Left colon (tissue), 2 donors: ENCODE data around the gene ADAMTS2. TPM values are rescaled to one million over a fixed set of nuclear protein-coding genes. Genes with fewer than 3 reads are reported as not detected.
A peak's percentile ranks its signal among the peaks of the same experiment; 100 is the strongest.

Source experiments
- ATAC-seq: fragments of 200-7000 bp; cut with Tn5 transposase; one replicate; pipeline ENCODE4 v1.9.1; 2020; ENCODE audit warnings: mild to moderate bottlenecking, moderate library complexity
- DNase-seq, 2 donors: peaks; one replicate each; pipeline ENCODE4 v3.0.0-alpha.2; 2020
- intact Hi-C, 2 donors: fragments of 100-400 bp; cut with DNase I in 1 of 2; cut with micrococcal nuclease in 1 of 2; formaldehyde crosslinking; loops; one replicate each; pipeline versions ENCODE4 v1.11.2 to v1.14.0; 2022; cut with DNase I, micrococcal nuclease
- long read RNA-seq: library from polyadenylated mRNA; unstranded; transcript quantifications from one replicate; pipeline ENCODE4 v2.0.0, GENCODE V29; 2021
- total RNA-seq, 2 donors: library from RNA; stranded (reverse); fragmentation: NEBNext Ultra II Directional; extraction: Animal tissue kit (Norgen Biotek cat#: 25700); gene quantifications; one replicate each; pipeline ENCODE4 v1.2.1, GENCODE V29; 2021
- donor health status: DM: no; HTN: no; CAD: no.
- donor health status: DM: yes; HTN: yes; CAD: no.

The ADAMTS2 gene
- 1 to 10 TPM; 2.6 to 4.4 TPM for total RNA-seq
- long read RNA-seq, partial matches to known transcripts: 3 of 3 reads
- long read RNA-seq, other reads (novel, unspliced or antisense): 0 of 3 reads

- ATAC-seq: no peak
- DNase-seq: peak in 1 of 2 donors; percentile 39
- intact Hi-C loops: loop anchor here in 1 of 2 donors (10.0 kb wide), 1 partner anchor 181 kb away; no protein-coding TSS in a partner anchor
Observed at GRCh38 chr5:179345433-179346321, at the start of gene ADAMTS2. Gene ADAMTS2 (minus strand): TSS chr5:179345461. CDS start chr5:179345328, 133 bp downstream.

GRCh38 chr5:179393078-179393477, 47.8 kb upstream of the ADAMTS2 start:
- intact Hi-C loops: no loop called here
- no peak for ATAC-seq
- no peak for DNase-seq

GRCh38 chr5:179387151-179388110, 42.2 kb upstream of the ADAMTS2 start:
- intact Hi-C loops: no loop called here
- no peak for ATAC-seq

GRCh38 chr5:179385914-179386313, 40.7 kb upstream of the ADAMTS2 start:
- DNase-seq (no peak), ATAC-seq (no peak)
- intact Hi-C loops: no loop called here

More at GRCh38 chr5:179387151-179388110, 42.2 kb upstream of the ADAMTS2 start:
- DNase-seq: no peak

GRCh38 chr5:179382486-179382885, 37.2 kb upstream of the ADAMTS2 start:
- intact Hi-C loops: no loop called here
- DNase-seq (no peak), ATAC-seq (no peak)

GRCh38 chr5:179381691-179382090, 36.4 kb upstream of the ADAMTS2 start:
- DNase-seq (no peak), ATAC-seq (no peak)
- intact Hi-C loops: no loop called here

- intact Hi-C loops: no loop called here
- ATAC-seq (no peak), DNase-seq (no peak)
Observed at GRCh38 chr5:179380211-179381035, 35.2 kb upstream of the ADAMTS2 start.

GRCh38 chr5:179379321-179379890, 34.1 kb upstream of the ADAMTS2 start:
- DNase-seq: no peak
- intact Hi-C loops: no loop called here

GRCh38 chr5:179378441-179379271, 33.4 kb upstream of the ADAMTS2 start:
- DNase-seq (no peak), ATAC-seq (no peak)
- intact Hi-C loops: no loop called here

More at GRCh38 chr5:179379321-179379890, 34.1 kb upstream of the ADAMTS2 start:
- no peak for ATAC-seq

- intact Hi-C loops: no loop called here
- DNase-seq (no peak), ATAC-seq (no peak)
Observed at GRCh38 chr5:179378116-179378440, 32.8 kb upstream of the ADAMTS2 start.

- DNase-seq: no peak
- intact Hi-C loops: no loop called here
- no peak for ATAC-seq
Observed at GRCh38 chr5:179377421-179378115, 32.3 kb upstream of the ADAMTS2 start.

- no peak for DNase-seq
- intact Hi-C loops: no loop called here
- no peak for ATAC-seq
Observed at GRCh38 chr5:179376701-179377420, 31.6 kb upstream of the ADAMTS2 start.

- DNase-seq (no peak), ATAC-seq (no peak)
- intact Hi-C loops: no loop called here
Observed at GRCh38 chr5:179375831-179376365, 30.6 kb upstream of the ADAMTS2 start.

GRCh38 chr5:179375236-179375685, 30.0 kb upstream of the ADAMTS2 start:
- ATAC-seq (no peak), DNase-seq (peak in 1 of 2 donors; percentile 10)
- intact Hi-C loops: no loop called here

GRCh38 chr5:179374506-179375235, 29.4 kb upstream of the ADAMTS2 start:
- intact Hi-C loops: no loop called here
- DNase-seq: peak in 1 of 2 donors; percentile 18
- no peak for ATAC-seq
